Astrocyte (in vitro differentiated cells and primary cell): Measurements from ENCODE around the gene CHAT. TPM values are rescaled to one million over a fixed set of nuclear protein-coding genes. Genes with fewer than 3 reads are reported as not detected.

Experiments used
- DNase-seq: peaks from one replicate; pipeline ENCODE4 v3.0.0-alpha.2; 2010; ENCODE audit warnings: low read depth
- FAIRE-seq: peaks from 2 replicates; lab custom pipeline; 2011; peaks lifted over from hg19 to GRCh38; lab: Jason Lieb, UNC
- H2AFZ ChIP-seq: 2 replicates; pipeline ENCODE4 v1.6.0; 2012; ENCODE audit warnings: low read depth, low read length, inconsistent platforms
- H3K27ac ChIP-seq: 2 replicates; pipeline ENCODE4 v1.5.1; 2011; ENCODE audit warnings: low read depth, low read length, inconsistent platforms
- H3K27me3 ChIP-seq: 2 replicates; pipeline ENCODE4 v1.6.0; 2011; ENCODE audit warnings: low read length, inconsistent platforms; ENCODE audit not compliant: insufficient read depth
- H3K36me3 ChIP-seq: 2 replicates; pipeline ENCODE4 v1.5.1; 2011; ENCODE audit warnings: low read length, inconsistent platforms; ENCODE audit not compliant: insufficient read depth
- H3K4me1 ChIP-seq: 2 replicates; pipeline ENCODE4 v1.5.1; 2011; ENCODE audit warnings: low read length, inconsistent platforms; ENCODE audit not compliant: insufficient read depth
- H3K4me2 ChIP-seq: 2 replicates; pipeline ENCODE4 v1.6.0; 2012; ENCODE audit warnings: low read length, inconsistent platforms
- H3K4me3 ChIP-seq: 2 replicates; pipeline ENCODE4 v1.5.1; 2011; ENCODE audit warnings: low read depth, mild to moderate bottlenecking, low read length, inconsistent platforms; ENCODE audit not compliant: insufficient read depth
- H3K79me2 ChIP-seq: 2 replicates; pipeline ENCODE4 v1.6.0; 2012; ENCODE audit warnings: mild to moderate bottlenecking, low read length, inconsistent platforms; ENCODE audit not compliant: insufficient read depth
- H3K9ac ChIP-seq: 2 replicates; pipeline ENCODE4 v1.6.0; 2012; ENCODE audit warnings: mild to moderate bottlenecking, low read length, inconsistent platforms
- H3K9me3 ChIP-seq: 2 replicates; pipeline ENCODE4 v1.5.1; 2012; ENCODE audit warnings: low read depth, mild to moderate bottlenecking, low read length, inconsistent platforms; ENCODE audit not compliant: insufficient read depth
- H4K20me1 ChIP-seq: 2 replicates; pipeline ENCODE4 v1.6.0; 2012; ENCODE audit warnings: low read length, inconsistent platforms; ENCODE audit not compliant: insufficient read depth
- H3K27ac Mint-ChIP-seq: one replicate; pipeline ENCODE4 v1.8.0; 2021; ENCODE audit warnings: mild to moderate bottlenecking, mixed read lengths; ENCODE audit not compliant: unreplicated experiment
- H3K27me3 Mint-ChIP-seq: one replicate; pipeline ENCODE4 v1.8.0; 2021; ENCODE audit warnings: low read depth, mixed read lengths; ENCODE audit not compliant: unreplicated experiment
- H3K36me3 Mint-ChIP-seq: one replicate; pipeline ENCODE4 v1.8.0; 2021; ENCODE audit warnings: low read depth, mixed read lengths; ENCODE audit not compliant: unreplicated experiment
- H3K4me1 Mint-ChIP-seq: one replicate; pipeline ENCODE4 v1.8.0; 2021; ENCODE audit warnings: low read depth, mixed read lengths; ENCODE audit not compliant: unreplicated experiment
- H3K4me3 Mint-ChIP-seq: one replicate; pipeline ENCODE4 v1.8.0; 2021; ENCODE audit warnings: mild to moderate bottlenecking, moderate library complexity, mixed read lengths; ENCODE audit not compliant: unreplicated experiment
- H3K9me3 Mint-ChIP-seq: one replicate; pipeline ENCODE4 v1.8.0; 2021; ENCODE audit warnings: mild to moderate bottlenecking, mixed read lengths; ENCODE audit not compliant: unreplicated experiment
- EZH2 ChIP-seq: IDR thresholded peaks from 2 replicates; pipeline ENCODE4 v1.6.1; 2012; ENCODE audit warnings: mild to moderate bottlenecking, low read length, inconsistent platforms; ENCODE audit not compliant: insufficient read depth
- total RNA-seq: library from RNA; stranded (reverse); gene quantifications from 2 replicates; pipeline ENCODE4 v1.2.1, GENCODE V29; 2021
- TF ChIP-seq, protein P1 (sequence below): IDR thresholded peaks from 2 replicates; pipeline ENCODE4 v1.5.1; 2011; ENCODE audit warnings: low read depth, mild to moderate bottlenecking, inconsistent platforms, low read length, moderate library complexity; ENCODE audit not compliant: insufficient read depth

Gene CHAT
- total RNA-seq, 1 donor from 2014 or later, result 1.00 TPM

- TF ChIP-seq EZH2, result no peak
- TF ChIP-seq, protein P1, sequence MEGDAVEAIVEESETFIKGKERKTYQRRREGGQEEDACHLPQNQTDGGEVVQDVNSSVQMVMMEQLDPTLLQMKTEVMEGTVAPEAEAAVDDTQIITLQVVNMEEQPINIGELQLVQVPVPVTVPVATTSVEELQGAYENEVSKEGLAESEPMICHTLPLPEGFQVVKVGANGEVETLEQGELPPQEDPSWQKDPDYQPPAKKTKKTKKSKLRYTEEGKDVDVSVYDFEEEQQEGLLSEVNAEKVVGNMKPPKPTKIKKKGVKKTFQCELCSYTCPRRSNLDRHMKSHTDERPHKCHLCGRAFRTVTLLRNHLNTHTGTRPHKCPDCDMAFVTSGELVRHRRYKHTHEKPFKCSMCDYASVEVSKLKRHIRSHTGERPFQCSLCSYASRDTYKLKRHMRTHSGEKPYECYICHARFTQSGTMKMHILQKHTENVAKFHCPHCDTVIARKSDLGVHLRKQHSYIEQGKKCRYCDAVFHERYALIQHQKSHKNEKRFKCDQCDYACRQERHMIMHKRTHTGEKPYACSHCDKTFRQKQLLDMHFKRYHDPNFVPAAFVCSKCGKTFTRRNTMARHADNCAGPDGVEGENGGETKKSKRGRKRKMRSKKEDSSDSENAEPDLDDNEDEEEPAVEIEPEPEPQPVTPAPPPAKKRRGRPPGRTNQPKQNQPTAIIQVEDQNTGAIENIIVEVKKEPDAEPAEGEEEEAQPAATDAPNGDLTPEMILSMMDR, result no peak
- no peak overlapping the region for H3K27ac ChIP-seq
- H3K4me2 ChIP-seq, result no peak overlapping the region
- no peak overlapping the region for H3K27ac Mint-ChIP-seq
- H3K4me3 Mint-ChIP-seq, result no peak overlapping the region
- no peak for DNase-seq
- H3K79me2 ChIP-seq, result no peaks in the 10 kb centered on the region
- no peak overlapping the region for H3K9ac ChIP-seq
- H3K4me1 ChIP-seq, result no peaks in the 10 kb centered on the region
- no peaks in the 10 kb centered on the region for H4K20me1 ChIP-seq
- peaks cover 22% of the 10 kb centered on the region for H3K4me1 Mint-ChIP-seq
- peaks cover 69% of the 10 kb centered on the region for H3K27me3 Mint-ChIP-seq
- H3K36me3 ChIP-seq, result no peaks in the 10 kb centered on the region
- H3K27me3 ChIP-seq, result peaks cover 11% of the 10 kb centered on the region
- H3K4me3 ChIP-seq, result no peak overlapping the region
- peaks cover 5% of the 10 kb centered on the region for H3K9me3 Mint-ChIP-seq
- no peaks in the 10 kb centered on the region for H3K9me3 ChIP-seq
- no peak overlapping the region for H2AFZ ChIP-seq
- no peak for FAIRE-seq
- no peaks in the 10 kb centered on the region for H3K36me3 Mint-ChIP-seq
Measured at GRCh38 chr10:49598986-49599385, 14.9 kb upstream of the CHAT start.

DNA sequence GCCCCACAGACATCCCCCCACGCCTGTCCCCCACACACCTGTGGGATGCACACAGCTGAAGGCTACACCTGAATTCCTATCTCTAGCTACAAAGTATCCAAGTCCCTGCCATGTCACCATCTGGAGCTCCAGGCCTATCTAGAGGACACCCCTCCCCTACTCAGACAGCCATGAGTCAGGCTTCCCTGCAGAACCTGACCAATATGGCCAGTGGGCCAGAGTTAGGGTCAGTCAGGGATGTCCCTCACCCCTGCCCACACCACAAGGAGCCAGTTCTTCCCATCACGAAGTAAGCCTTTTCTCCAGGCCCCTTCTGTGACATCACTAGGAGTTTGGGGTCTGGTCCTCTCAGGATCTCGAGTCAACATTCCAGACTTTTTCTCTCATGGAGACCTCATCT lies 14.3 kb upstream of the CHAT start:
- no peaks in the 10 kb centered on the region for H4K20me1 ChIP-seq
- H3K4me3 Mint-ChIP-seq, result no peak overlapping the region
- H3K4me1 Mint-ChIP-seq, result peaks cover 21% of the 10 kb centered on the region
- H3K4me2 ChIP-seq, result no peak overlapping the region
- H3K27me3 Mint-ChIP-seq, result peaks cover 72% of the 10 kb centered on the region
- FAIRE-seq (no peak), DNase-seq (no peak)
- H3K9ac ChIP-seq, result no peak overlapping the region
- H2AFZ ChIP-seq, result no peak overlapping the region
- H3K79me2 ChIP-seq, result no peaks in the 10 kb centered on the region
- TF ChIP-seq, protein P1, result no peak
- TF ChIP-seq EZH2, result no peak
- H3K4me3 ChIP-seq, result no peak overlapping the region
- H3K27ac Mint-ChIP-seq, result no peak overlapping the region
- H3K4me1 ChIP-seq, result no peaks in the 10 kb centered on the region
- H3K9me3 ChIP-seq, result no peaks in the 10 kb centered on the region
- H3K27ac ChIP-seq, result no peak overlapping the region
- no peaks in the 10 kb centered on the region for H3K36me3 ChIP-seq
- H3K27me3 ChIP-seq, result peaks cover 16% of the 10 kb centered on the region
- H3K36me3 Mint-ChIP-seq, result no peaks in the 10 kb centered on the region
- H3K9me3 Mint-ChIP-seq, result peaks cover 5% of the 10 kb centered on the region

- Mint-ChIP-seq H3K4me1 (peaks cover 18% of the 10 kb centered on the region), H3K4me3 (no peak overlapping the region)
- no peak for DNase-seq
Measured at GRCh38 chr10:49600046-49600445, 13.8 kb upstream of the CHAT start.

More at GRCh38 chr10:49600046-49600445, 13.8 kb upstream of the CHAT start:
- Histone ChIP-seq H3K79me2 (no peaks in the 10 kb centered on the region), H3K9me3 (no peaks in the 10 kb centered on the region), H3K4me2 (no peak overlapping the region), H2AFZ (no peak overlapping the region), H3K27me3 (peaks cover 20% of the 10 kb centered on the region), H4K20me1 (no peaks in the 10 kb centered on the region), H3K4me3 (no peak overlapping the region), H3K27ac (no peak overlapping the region), H3K4me1 (no peaks in the 10 kb centered on the region), H3K36me3 (no peaks in the 10 kb centered on the region), H3K9ac (no peak overlapping the region)
- Mint-ChIP-seq H3K36me3 (no peaks in the 10 kb centered on the region), H3K9me3 (peaks cover 8% of the 10 kb centered on the region), H3K27ac (no peak overlapping the region), H3K27me3 (peaks cover 74% of the 10 kb centered on the region)
- TF ChIP-seq, protein P1, result no peak
- no peak for TF ChIP-seq EZH2
- no peak for FAIRE-seq
